ENCODE results near the gene FABP6.

GRCh38 chr5:160272889-160273288, 43.6 kb downstream of the FABP6 start:
- TF ChIP-seq POLR2AphosphoS5 (IDR thresholded peaks at IDR 0.05; ENCODE audit: low read depth, low read length) (no peak), CTCF (IDR thresholded peaks at IDR 0.05) (no peak), TCF7L2 (IDR thresholded peaks at IDR 0.05; ENCODE audit: low read depth, low read length) (no peak)
